ENCODE results near the gene ZDHHC8.

- TF ChIP-seq, protein P1, sequence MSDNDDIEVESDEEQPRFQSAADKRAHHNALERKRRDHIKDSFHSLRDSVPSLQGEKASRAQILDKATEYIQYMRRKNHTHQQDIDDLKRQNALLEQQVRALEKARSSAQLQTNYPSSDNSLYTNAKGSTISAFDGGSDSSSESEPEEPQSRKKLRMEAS (IDR thresholded peaks at IDR 0.05; ENCODE audit: low read depth, low read length): no peak
- TF ChIP-seq RAD51 (IDR thresholded peaks at IDR 0.05) (no peak), SMARCA5 (IDR thresholded peaks at IDR 0.05) (no peak), ATF2 (IDR thresholded peaks at IDR 0.05; ENCODE audit: low read length) (no peak), MXI1 (IDR thresholded peaks at IDR 0.05; ENCODE audit: low read depth, low read length) (no peak), SPI1 (IDR thresholded peaks at IDR 0.05; ENCODE audit: borderline replicate concordance, insufficient read depth, low read depth, low read length) (no peak), ZZZ3 (IDR thresholded peaks at IDR 0.05; ENCODE audit: control insufficient read depth, insufficient read length, low read depth) (no peak), CTCF (IDR thresholded peaks at IDR 0.05 in 2 of 3, conservative IDR thresholded peaks at IDR 0.05 in 1 of 3; ENCODE audit: control insufficient read depth in 2 of 3, extremely low read depth in 1 of 3, insufficient read depth in 1 of 3, low read depth in 3 of 3, low read length in 3 of 3) (no peak), POLR2AphosphoS5 (IDR thresholded peaks at IDR 0.05; ENCODE audit: low read length) (no peak), GABPA (IDR thresholded peaks at IDR 0.05; ENCODE audit: low read depth) (no peak), HDGF (IDR thresholded peaks at IDR 0.05) (no peak), EP300 (IDR thresholded peaks at IDR 0.05; ENCODE audit: borderline replicate concordance in 1 of 2, control insufficient read depth in 1 of 2, low read depth in 2 of 2, low read length in 2 of 2) (no peak), POLR2AphosphoS2 (IDR thresholded peaks at IDR 0.05; ENCODE audit: low read depth, low read length) (no peak), CREM (IDR thresholded peaks at IDR 0.05; ENCODE audit: low read depth) (no peak)
These were observed 49.0 kb downstream of the ZDHHC8 start for GRCh38 chr22:20180640-20181039.

Data from GM12878 (cell line).